Natural killer cell (primary cell): Measurements from ENCODE around the gene VGLL3. TPM values are rescaled to one million over a fixed set of nuclear protein-coding genes. Genes with fewer than 3 reads are reported as not detected.

Experiments
- ATAC-seq, 3 donors: fragments of 150-1000 bp in 2 of 3; fragments of 200-7000 bp in 1 of 3; cut with Tn5 transposase; 1 replicate in 1 of 3; 2 replicates in 2 of 3; pipeline ENCODE4 v1.10.0; 2021; ENCODE audit warnings: mild to moderate bottlenecking in 2 of 3, moderate library complexity in 2 of 3
- DNase-seq, 2 donors: peaks; one replicate each; pipeline versions ENCODE4 v3.0.0 to v3.0.0-alpha.2; 2013 to 2021; ENCODE audit warnings: mixed read lengths in 1 of 2
- H3K27ac ChIP-seq: one replicate; pipeline ENCODE4 v1.5.1; 2013; ENCODE audit warnings: mild to moderate bottlenecking, low read length
- H3K27me3 ChIP-seq: one replicate; pipeline ENCODE4 v1.6.1; 2013; ENCODE audit warnings: low read length; ENCODE audit not compliant: control insufficient read depth, insufficient read depth
- H3K36me3 ChIP-seq: one replicate; pipeline ENCODE4 v1.6.1; 2013; ENCODE audit warnings: low read length; ENCODE audit not compliant: control insufficient read depth, insufficient read depth
- H3K4me1 ChIP-seq: one replicate; pipeline ENCODE4 v1.6.1; 2013; ENCODE audit warnings: low read length; ENCODE audit not compliant: control insufficient read depth, insufficient read depth
- H3K4me3 ChIP-seq: one replicate; pipeline ENCODE4 v1.5.1; 2013; ENCODE audit warnings: low read length
- H3K9me3 ChIP-seq: one replicate; pipeline ENCODE4 v1.6.1; 2013; ENCODE audit warnings: low read length; ENCODE audit not compliant: control insufficient read depth, insufficient read depth
- H3K27ac Mint-ChIP-seq, 2 donors: one replicate each; pipeline ENCODE4 v1.8.0; 2022; ENCODE audit warnings: mild to moderate bottlenecking in 2 of 2, mixed read lengths in 2 of 2, moderate library complexity in 1 of 2
- H3K27me3 Mint-ChIP-seq, 2 donors: one replicate each; pipeline ENCODE4 v1.8.0; 2022; ENCODE audit warnings: low read depth in 2 of 2, mixed read lengths in 2 of 2
- H3K36me3 Mint-ChIP-seq: one replicate; pipeline ENCODE4 v1.8.0; 2022; ENCODE audit warnings: mixed read lengths
- H3K4me1 Mint-ChIP-seq, 2 donors: one replicate each; pipeline ENCODE4 v1.8.0; 2022; ENCODE audit warnings: mixed read lengths in 2 of 2
- H3K4me3 Mint-ChIP-seq: one replicate; pipeline ENCODE4 v1.8.0; 2022; ENCODE audit warnings: mild to moderate bottlenecking, moderate library complexity, mixed read lengths
- H3K9me3 Mint-ChIP-seq, 2 donors: one replicate each; pipeline ENCODE4 v1.8.0; 2022; ENCODE audit warnings: mixed read lengths in 2 of 2
- WGBS: methylation state at CpG from one replicate; pipeline ENCODE4 v1.1.7; 2013; ENCODE audit warnings: missing lambda C conversion rate; ENCODE audit not compliant: insufficient coverage; 5-methylcytosine and 5-hydroxymethylcytosine counted together
- intact Hi-C: fragments of 100-400 bp; cut with micrococcal nuclease; formaldehyde crosslinking; loops from one replicate; pipeline ENCODE4 v1.14.2; 2022
- total RNA-seq, 4 donors: library from RNA; stranded (reverse); fragments of 120-200 nt in 1 of 4; gene quantifications; one replicate each; pipeline versions ENCODE4 v1.2.3 to v1.2.4, GENCODE V29; 2013 to 2022
- TF ChIP-seq, protein P1 (sequence below): fragments of 200-600 bp; IDR thresholded peaks from one replicate; pipeline ENCODE4 v1.8.0; 2022; ENCODE audit warnings: antibody characterized with exemption

The VGLL3 gene
- total RNA-seq, 3 donors from 2014 or later (not counting 1 experiment from before 2014, with no cell fraction given) = not detected

DNA sequence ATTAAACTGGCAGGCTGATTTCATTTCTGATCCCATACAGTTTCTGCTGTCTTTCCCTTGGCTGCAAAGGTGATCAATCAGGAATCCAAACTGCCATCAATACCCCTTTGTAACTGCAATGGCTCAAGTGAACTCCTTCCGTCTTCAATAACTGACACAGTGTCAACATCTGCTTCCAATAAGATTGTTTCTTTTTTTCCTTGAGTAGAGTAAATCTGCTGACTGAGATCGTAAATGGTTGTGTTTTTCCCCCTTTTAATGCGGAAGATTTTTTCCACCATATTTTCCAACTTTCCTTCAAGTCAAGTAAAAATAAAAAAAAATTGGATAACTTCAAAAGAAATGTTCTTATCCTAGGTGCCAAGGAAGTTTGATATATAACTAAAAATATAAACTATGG lies 48.7 kb downstream of the VGLL3 start:
- Histone ChIP-seq H3K27me3 (no peaks in the 10 kb centered on the region), H3K27ac (no peak overlapping the region), H3K4me3 (no peak overlapping the region), H3K4me1 (no peaks in the 10 kb centered on the region), H3K36me3 (no peaks in the 10 kb centered on the region), H3K9me3 (no peaks in the 10 kb centered on the region)
- Mint-ChIP-seq H3K27ac (no peak overlapping the region), H3K4me1 (no peaks in the 10 kb centered on the region), H3K36me3 (no peaks in the 10 kb centered on the region), H3K27me3 (no peaks in the 10 kb centered on the region), H3K4me3 (no peak overlapping the region), H3K9me3 (peaks cover 2 to 3% of the 10 kb centered on the region in 2 donors)
- ATAC-seq = no peak
- no peak for DNase-seq
- TF ChIP-seq, protein P1, sequence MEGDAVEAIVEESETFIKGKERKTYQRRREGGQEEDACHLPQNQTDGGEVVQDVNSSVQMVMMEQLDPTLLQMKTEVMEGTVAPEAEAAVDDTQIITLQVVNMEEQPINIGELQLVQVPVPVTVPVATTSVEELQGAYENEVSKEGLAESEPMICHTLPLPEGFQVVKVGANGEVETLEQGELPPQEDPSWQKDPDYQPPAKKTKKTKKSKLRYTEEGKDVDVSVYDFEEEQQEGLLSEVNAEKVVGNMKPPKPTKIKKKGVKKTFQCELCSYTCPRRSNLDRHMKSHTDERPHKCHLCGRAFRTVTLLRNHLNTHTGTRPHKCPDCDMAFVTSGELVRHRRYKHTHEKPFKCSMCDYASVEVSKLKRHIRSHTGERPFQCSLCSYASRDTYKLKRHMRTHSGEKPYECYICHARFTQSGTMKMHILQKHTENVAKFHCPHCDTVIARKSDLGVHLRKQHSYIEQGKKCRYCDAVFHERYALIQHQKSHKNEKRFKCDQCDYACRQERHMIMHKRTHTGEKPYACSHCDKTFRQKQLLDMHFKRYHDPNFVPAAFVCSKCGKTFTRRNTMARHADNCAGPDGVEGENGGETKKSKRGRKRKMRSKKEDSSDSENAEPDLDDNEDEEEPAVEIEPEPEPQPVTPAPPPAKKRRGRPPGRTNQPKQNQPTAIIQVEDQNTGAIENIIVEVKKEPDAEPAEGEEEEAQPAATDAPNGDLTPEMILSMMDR = no peak
- 86% methylated on average over 1 of the region's 3 CpGs for WGBS
- intact Hi-C loops = no loop called here

- Histone ChIP-seq H3K4me3 (no peak overlapping the region), H3K27ac (no peak overlapping the region), H3K9me3 (no peaks in the 10 kb centered on the region), H3K36me3 (no peaks in the 10 kb centered on the region), H3K27me3 (no peaks in the 10 kb centered on the region), H3K4me1 (no peaks in the 10 kb centered on the region)
- intact Hi-C loops = no loop called here
- Mint-ChIP-seq H3K9me3 (peaks cover 6 to 14% of the 10 kb centered on the region in 2 donors), H3K4me1 (no peaks in the 10 kb centered on the region), H3K36me3 (no peaks in the 10 kb centered on the region), H3K27ac (no peak overlapping the region), H3K4me3 (no peak overlapping the region), H3K27me3 (no peaks in the 10 kb centered on the region)
- WGBS = 87% methylated on average over 3 of the region's 3 CpGs
- ATAC-seq (no peak), DNase-seq (no peak)
- TF ChIP-seq, protein P1 = no peak
These were observed 52.4 kb downstream of the VGLL3 start for GRCh38 chr3:86938416-86939105.

DNA sequence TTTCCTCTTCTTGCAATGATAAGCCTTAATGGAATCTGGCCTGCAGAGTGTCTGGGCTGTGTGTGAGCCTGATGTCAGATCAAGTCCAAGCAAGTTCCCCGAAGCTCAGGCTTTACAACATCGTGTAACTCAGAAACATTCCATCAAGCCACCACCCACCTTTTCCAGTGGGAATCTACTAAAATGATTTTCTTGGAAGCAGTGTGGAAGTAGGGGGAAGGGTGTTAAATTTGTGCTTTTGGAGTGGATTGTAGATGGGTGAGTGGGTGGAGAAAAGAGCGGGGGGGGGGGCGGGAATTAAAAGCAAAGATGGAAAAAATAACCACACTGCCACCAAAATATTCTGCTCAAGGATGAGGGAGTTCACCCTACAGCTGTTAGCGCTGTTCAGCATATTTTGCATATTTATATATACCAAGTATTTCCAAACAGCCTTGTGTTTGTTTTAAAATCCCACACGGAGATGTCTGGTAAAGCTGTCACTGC lies 53.6 kb downstream of the VGLL3 start:
- Histone ChIP-seq H3K36me3 (no peaks in the 10 kb centered on the region), H3K9me3 (no peaks in the 10 kb centered on the region), H3K27ac (no peak overlapping the region), H3K4me1 (no peaks in the 10 kb centered on the region), H3K4me3 (no peak overlapping the region), H3K27me3 (no peaks in the 10 kb centered on the region)
- Mint-ChIP-seq H3K36me3 (no peaks in the 10 kb centered on the region), H3K27me3 (no peaks in the 10 kb centered on the region), H3K4me1 (no peaks in the 10 kb centered on the region), H3K9me3 (peaks cover 6 to 14% of the 10 kb centered on the region in 2 donors), H3K4me3 (no peak overlapping the region), H3K27ac (no peak overlapping the region)
- intact Hi-C loops = no loop called here
- no peak for DNase-seq
- ATAC-seq = no peak
- TF ChIP-seq, protein P1 = no peak
- WGBS = 100% methylated on average over 2 of the region's 6 CpGs

DNA sequence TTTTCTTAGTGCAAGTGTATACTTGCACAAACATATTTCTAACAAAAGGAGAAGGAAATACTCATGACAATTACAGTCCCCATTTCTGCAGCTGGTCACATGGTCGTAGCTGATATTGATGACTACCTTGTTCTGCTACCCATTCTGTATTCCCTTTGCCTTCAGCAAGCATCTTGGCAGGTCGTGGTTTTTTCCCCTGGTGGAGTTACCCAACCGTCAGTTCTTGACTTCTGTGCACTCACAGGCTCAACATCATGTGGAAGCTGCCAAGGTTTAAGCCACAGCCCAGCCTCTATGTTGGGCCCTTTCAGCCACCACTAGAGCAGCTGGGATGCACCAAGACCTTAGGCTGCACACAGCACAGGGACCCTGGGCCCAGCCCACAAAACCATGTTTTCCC lies 56.1 kb downstream of the VGLL3 start:
- intact Hi-C loops = no loop called here
- H3K4me3 Mint-ChIP-seq = no peak overlapping the region

More for the DNA sequence above, 56.1 kb downstream of the VGLL3 start:
- H3K36me3 Mint-ChIP-seq = no peaks in the 10 kb centered on the region
- ATAC-seq (no peak), DNase-seq (no peak)
- Histone ChIP-seq H3K36me3 (no peaks in the 10 kb centered on the region), H3K27me3 (no peaks in the 10 kb centered on the region), H3K27ac (no peak overlapping the region), H3K4me1 (no peaks in the 10 kb centered on the region), H3K4me3 (no peak overlapping the region), H3K9me3 (no peaks in the 10 kb centered on the region)
- TF ChIP-seq, protein P1 = no peak
- H3K27ac Mint-ChIP-seq = no peak overlapping the region
- H3K27me3 Mint-ChIP-seq = no peaks in the 10 kb centered on the region
- peaks cover 7 to 16% of the 10 kb centered on the region in 2 donors for H3K9me3 Mint-ChIP-seq
- H3K4me1 Mint-ChIP-seq = no peaks in the 10 kb centered on the region
- WGBS = 39% methylated on average over 3 of the region's 3 CpGs
